Endothelial cell of hepatic sinusoid (primary cell): ENCODE measurements around the gene TBX1.
"Not testable (repeated sequence)": the region's sequence is repeated elsewhere in the genome, so short reads cannot be mapped to it uniquely, and the experiment has no call there.

Experiments
- in situ Hi-C: cut with HindIII; loops from 2 replicates; pipeline ENCODE4 v1.10.0; 2017; ENCODE audit warnings: low sequenced_read_pairs

The TBX1 gene

GRCh38 chr22:19723232-19723982 lies 37.2 kb upstream of the TBX1 start, which contains the start of gene GP1BB:
GP1BB (plus strand) TSS chr22:19723539; CDS start chr22:19723570, 31 bp downstream.
- in situ Hi-C loops, result no loop called here

- in situ Hi-C loops, result no loop called here
Observed at GRCh38 chr22:19723983-19724827, 36.4 kb upstream of the TBX1 start.

GRCh38 chr22:19724927-19725661 lies 35.5 kb upstream of the TBX1 start:
- in situ Hi-C loops, result no loop called here

- in situ Hi-C loops, result not testable (repeated sequence)
Observed at GRCh38 chr22:19726064-19726788, 34.4 kb upstream of the TBX1 start.

- in situ Hi-C loops, result no loop called here
Observed at GRCh38 chr22:19727310-19728150, 33.0 kb upstream of the TBX1 start.

GRCh38 chr22:19728271-19728670 lies 32.3 kb upstream of the TBX1 start:
- in situ Hi-C loops, result no loop called here

GRCh38 chr22:19728836-19729235 lies 31.7 kb upstream of the TBX1 start:
- in situ Hi-C loops, result no loop called here

GRCh38 chr22:19729507-19729906 lies 31.1 kb upstream of the TBX1 start:
- in situ Hi-C loops, result no loop called here

GRCh38 chr22:19730198-19730597 lies 30.4 kb upstream of the TBX1 start:
- in situ Hi-C loops, result no loop called here

GRCh38 chr22:19730655-19731360 lies 29.8 kb upstream of the TBX1 start:
- in situ Hi-C loops, result no loop called here

- in situ Hi-C loops, result no loop called here
Observed at GRCh38 chr22:19731361-19732135, 29.0 kb upstream of the TBX1 start.

GRCh38 chr22:19732403-19733113 lies 28.0 kb upstream of the TBX1 start:
- in situ Hi-C loops, result no loop called here

- in situ Hi-C loops, result no loop called here
Observed at GRCh38 chr22:19733755-19734154, 26.8 kb upstream of the TBX1 start.

GRCh38 chr22:19734163-19734562 lies 26.4 kb upstream of the TBX1 start:
- in situ Hi-C loops, result no loop called here

- in situ Hi-C loops, result no loop called here
Observed at GRCh38 chr22:19734837-19735382, 25.7 kb upstream of the TBX1 start.

GRCh38 chr22:19735665-19736510 lies 24.7 kb upstream of the TBX1 start:
- in situ Hi-C loops, result no loop called here
